ENCODE data around the gene SLC22A12.
"Not testable (repeated sequence)": the region's sequence is repeated elsewhere in the genome, so short reads cannot be mapped to it uniquely, and the experiment has no call there.

Gene SLC22A12

DNA sequence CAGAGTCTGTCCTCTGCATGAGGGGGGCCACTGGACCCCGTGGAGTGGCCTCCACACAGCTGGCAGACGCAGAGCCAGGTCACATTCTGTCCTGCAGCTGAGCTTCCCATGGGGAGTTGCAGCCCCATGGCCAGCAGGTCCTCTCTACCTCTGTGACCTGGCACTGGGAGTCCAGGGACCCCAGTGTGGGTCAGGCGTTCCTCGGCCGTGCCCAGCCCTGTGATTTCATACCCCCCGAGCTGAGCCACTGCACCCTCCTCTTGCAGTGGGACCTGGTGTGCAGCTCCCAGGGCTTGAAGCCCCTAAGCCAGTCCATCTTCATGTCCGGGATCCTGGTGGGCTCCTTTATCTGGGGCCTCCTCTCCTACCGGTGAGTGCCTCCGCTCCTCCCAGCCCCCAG is 32.2 kb upstream of the SLC22A12 start:
- Histone ChIP-seq H3K27me3 (replicated peaks in 2 of 5; ENCODE audit: control insufficient read depth in 4 of 5, insufficient read depth in 5 of 5, low read length in 4 of 5) (no peaks in the 10 kb centered on the region), H3K9me3 (ENCODE audit: control extremely low read depth in 1 of 5, control insufficient read depth in 4 of 5, insufficient read depth in 2 of 5, low read depth in 1 of 5, low read length in 4 of 5) (no peaks in the 10 kb centered on the region), H3K27ac (ENCODE audit: insufficient read depth in 1 of 2, low read depth in 1 of 2, low read length in 2 of 2, poor library complexity in 1 of 2, severe bottlenecking in 2 of 2) (no peak overlapping the region), H3K4me3 (ENCODE audit: control insufficient read depth in 1 of 7, extremely low read depth in 1 of 7, insufficient read depth in 4 of 7, low read depth in 2 of 7, low read length in 6 of 7) (no peak overlapping the region), H3K36me3 (ENCODE audit: control insufficient read depth in 4 of 4, insufficient read depth in 4 of 4, low read length in 3 of 4) (no peaks in the 10 kb centered on the region), H3K4me1 (ENCODE audit: control extremely low read depth in 1 of 4, control insufficient read depth in 4 of 4, insufficient read depth in 4 of 4, low read length in 3 of 4) (peaks cover 0 to 20% (median 17%) of the 10 kb centered on the region in 4 experiments)
- POLR2A ChIA-PET = no interaction called here
- CTCF ChIA-PET = no interaction called here
- no peak for DNase-seq
- WGBS (ENCODE audit: insufficient coverage) = 97% methylated on average over 9 of the region's 9 CpGs

DNA sequence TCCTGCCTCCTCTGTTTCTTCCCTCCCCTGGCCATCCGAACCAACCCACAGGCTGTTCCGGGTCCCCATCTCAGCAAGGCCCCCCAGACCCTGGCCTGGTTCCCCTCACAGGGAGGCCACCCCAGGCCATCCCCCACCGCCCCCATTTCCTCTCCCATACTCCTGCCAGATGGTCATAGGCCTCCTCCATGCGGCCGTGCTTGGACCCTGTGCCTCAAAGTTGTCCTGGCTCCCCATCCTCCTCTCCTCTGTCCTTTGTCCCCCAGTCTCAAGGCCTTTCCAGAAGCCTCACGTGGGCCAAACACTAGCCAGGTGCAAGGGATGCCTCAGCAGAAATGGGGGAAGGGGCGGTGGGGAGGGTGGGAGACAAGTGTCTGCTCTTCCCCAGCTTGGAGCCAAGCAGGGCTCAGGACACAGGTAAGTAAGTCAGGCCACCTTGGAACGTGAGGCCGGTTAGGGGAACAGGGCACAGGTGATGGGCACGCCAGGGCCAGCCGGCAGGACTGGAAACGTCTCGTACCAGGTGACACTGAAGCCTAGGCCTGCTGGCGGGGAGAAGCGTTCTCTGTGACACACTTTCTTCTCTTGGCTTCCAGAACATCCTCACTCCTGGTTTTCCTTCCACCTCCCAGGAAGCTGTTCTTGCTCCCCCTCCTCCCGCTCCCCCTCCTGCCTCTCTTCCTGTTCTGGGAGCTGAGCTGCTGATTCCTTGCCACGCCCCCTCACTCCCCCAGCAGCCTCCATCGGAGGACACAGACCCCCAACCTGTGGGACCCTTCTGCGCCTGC is 31.5 kb upstream of the SLC22A12 start:
- Histone ChIP-seq H3K36me3 (ENCODE audit: control insufficient read depth in 4 of 4, insufficient read depth in 4 of 4, low read length in 3 of 4) (no peaks in the 10 kb centered on the region), H3K9me3 (ENCODE audit: control extremely low read depth in 1 of 5, control insufficient read depth in 4 of 5, insufficient read depth in 2 of 5, low read depth in 1 of 5, low read length in 4 of 5) (no peaks in the 10 kb centered on the region), H3K4me3 (ENCODE audit: control insufficient read depth in 1 of 7, extremely low read depth in 1 of 7, insufficient read depth in 4 of 7, low read depth in 2 of 7, low read length in 6 of 7) (no peak overlapping the region), H3K4me1 (ENCODE audit: control extremely low read depth in 1 of 4, control insufficient read depth in 4 of 4, insufficient read depth in 4 of 4, low read length in 3 of 4) (peaks cover 0 to 13% (median 11%) of the 10 kb centered on the region in 4 experiments), H3K27ac (ENCODE audit: insufficient read depth in 1 of 2, low read depth in 1 of 2, low read length in 2 of 2, poor library complexity in 1 of 2, severe bottlenecking in 2 of 2) (no peak overlapping the region), H3K27me3 (replicated peaks in 2 of 5; ENCODE audit: control insufficient read depth in 4 of 5, insufficient read depth in 5 of 5, low read length in 4 of 5) (no peaks in the 10 kb centered on the region)
- ChIA-PET CTCF (no interaction called here), POLR2A (no interaction called here)
- whole genome bisulfite sequencing (ENCODE audit: insufficient coverage) = 98% methylated on average over 18 of the region's 19 CpGs
- no peak for DNase-seq

GRCh38 chr11:64560139-64560771 is 30.8 kb upstream of the SLC22A12 start:
- POLR2A ChIA-PET = no interaction called here
- Histone ChIP-seq H3K4me1 (ENCODE audit: control extremely low read depth in 1 of 4, control insufficient read depth in 4 of 4, insufficient read depth in 4 of 4, low read length in 3 of 4) (peaks cover 0 to 6% (median 6%) of the 10 kb centered on the region in 4 experiments), H3K9me3 (ENCODE audit: control extremely low read depth in 1 of 5, control insufficient read depth in 4 of 5, insufficient read depth in 2 of 5, low read depth in 1 of 5, low read length in 4 of 5) (no peaks in the 10 kb centered on the region), H3K27me3 (replicated peaks in 2 of 5; ENCODE audit: control insufficient read depth in 4 of 5, insufficient read depth in 5 of 5, low read length in 4 of 5) (no peaks in the 10 kb centered on the region), H3K36me3 (ENCODE audit: control insufficient read depth in 4 of 4, insufficient read depth in 4 of 4, low read length in 3 of 4) (no peaks in the 10 kb centered on the region), H3K4me3 (ENCODE audit: control insufficient read depth in 1 of 7, extremely low read depth in 1 of 7, insufficient read depth in 4 of 7, low read depth in 2 of 7, low read length in 6 of 7) (no peak overlapping the region), H3K27ac (ENCODE audit: insufficient read depth in 1 of 2, low read depth in 1 of 2, low read length in 2 of 2, poor library complexity in 1 of 2, severe bottlenecking in 2 of 2) (no peak overlapping the region)
- 98% methylated on average over 13 of the region's 15 CpGs for WGBS (ENCODE audit: insufficient coverage)
- CTCF ChIA-PET = no interaction called here
- no peak for DNase-seq

DNA sequence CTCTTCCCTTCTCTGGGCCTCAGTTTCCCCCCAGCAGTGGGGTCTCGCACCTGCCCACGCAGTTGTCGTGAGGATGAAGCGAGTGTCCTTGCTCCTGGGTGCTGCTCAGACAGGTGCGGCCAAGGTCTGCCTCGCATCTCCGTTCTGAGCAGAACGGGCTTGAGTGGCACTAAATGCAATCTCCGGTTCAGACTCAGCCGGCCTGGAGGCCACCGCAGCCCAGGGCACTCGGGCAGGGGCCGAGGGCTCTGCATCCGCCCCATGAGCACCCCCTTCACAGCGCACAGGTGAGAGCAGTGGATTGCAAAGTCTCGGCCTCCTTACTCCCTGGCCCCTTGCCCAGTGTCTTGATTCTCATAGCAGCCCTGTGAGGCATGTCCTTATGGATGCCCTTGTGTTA is 30.1 kb upstream of the SLC22A12 start:
- CTCF ChIA-PET = no interaction called here
- POLR2A ChIA-PET = no interaction called here
- H3K27me3 ChIP-seq (replicated peaks in 2 of 5; ENCODE audit: control insufficient read depth in 4 of 5, insufficient read depth in 5 of 5, low read length in 4 of 5) = no peaks in the 10 kb centered on the region

GRCh38 chr11:64561429-64561828 is 29.6 kb upstream of the SLC22A12 start:
- CTCF ChIA-PET; POLR2A ChIA-PET; H3K9me3 ChIP-seq (ENCODE audit: control extremely low read depth in 1 of 5, control insufficient read depth in 4 of 5, insufficient read depth in 2 of 5, low read depth in 1 of 5, low read length in 4 of 5); DNase-seq; H3K4me1 ChIP-seq (ENCODE audit: control extremely low read depth in 1 of 4, control insufficient read depth in 4 of 4, insufficient read depth in 4 of 4, low read length in 3 of 4); H3K27me3 ChIP-seq (replicated peaks in 2 of 5; ENCODE audit: control insufficient read depth in 4 of 5, insufficient read depth in 5 of 5, low read length in 4 of 5); H3K4me3 ChIP-seq (ENCODE audit: control insufficient read depth in 1 of 7, extremely low read depth in 1 of 7, insufficient read depth in 4 of 7, low read depth in 2 of 7, low read length in 6 of 7); H3K36me3 ChIP-seq (ENCODE audit: control insufficient read depth in 4 of 4, insufficient read depth in 4 of 4, low read length in 3 of 4); H3K27ac ChIP-seq (ENCODE audit: insufficient read depth in 1 of 2, low read depth in 1 of 2, low read length in 2 of 2, poor library complexity in 1 of 2, severe bottlenecking in 2 of 2): not testable (repeated sequence)
- WGBS (ENCODE audit: insufficient coverage) = 100% methylated on average over 1 of the region's 3 CpGs

More for the DNA sequence above, 30.1 kb upstream of the SLC22A12 start:
- peaks cover 0 to 3% (median 0%) of the 10 kb centered on the region in 4 experiments for H3K4me1 ChIP-seq (ENCODE audit: control extremely low read depth in 1 of 4, control insufficient read depth in 4 of 4, insufficient read depth in 4 of 4, low read length in 3 of 4)
- H3K4me3 ChIP-seq (ENCODE audit: control insufficient read depth in 1 of 7, extremely low read depth in 1 of 7, insufficient read depth in 4 of 7, low read depth in 2 of 7, low read length in 6 of 7) = no peak overlapping the region
- no peaks in the 10 kb centered on the region for H3K36me3 ChIP-seq (ENCODE audit: control insufficient read depth in 4 of 4, insufficient read depth in 4 of 4, low read length in 3 of 4)
- no peak overlapping the region for H3K27ac ChIP-seq (ENCODE audit: insufficient read depth in 1 of 2, low read depth in 1 of 2, low read length in 2 of 2, poor library complexity in 1 of 2, severe bottlenecking in 2 of 2)
- no peaks in the 10 kb centered on the region for H3K9me3 ChIP-seq (ENCODE audit: control extremely low read depth in 1 of 5, control insufficient read depth in 4 of 5, insufficient read depth in 2 of 5, low read depth in 1 of 5, low read length in 4 of 5)
- 97% methylated on average over 16 of the region's 16 CpGs for WGBS (ENCODE audit: insufficient coverage)
- no peak for DNase-seq

DNA sequence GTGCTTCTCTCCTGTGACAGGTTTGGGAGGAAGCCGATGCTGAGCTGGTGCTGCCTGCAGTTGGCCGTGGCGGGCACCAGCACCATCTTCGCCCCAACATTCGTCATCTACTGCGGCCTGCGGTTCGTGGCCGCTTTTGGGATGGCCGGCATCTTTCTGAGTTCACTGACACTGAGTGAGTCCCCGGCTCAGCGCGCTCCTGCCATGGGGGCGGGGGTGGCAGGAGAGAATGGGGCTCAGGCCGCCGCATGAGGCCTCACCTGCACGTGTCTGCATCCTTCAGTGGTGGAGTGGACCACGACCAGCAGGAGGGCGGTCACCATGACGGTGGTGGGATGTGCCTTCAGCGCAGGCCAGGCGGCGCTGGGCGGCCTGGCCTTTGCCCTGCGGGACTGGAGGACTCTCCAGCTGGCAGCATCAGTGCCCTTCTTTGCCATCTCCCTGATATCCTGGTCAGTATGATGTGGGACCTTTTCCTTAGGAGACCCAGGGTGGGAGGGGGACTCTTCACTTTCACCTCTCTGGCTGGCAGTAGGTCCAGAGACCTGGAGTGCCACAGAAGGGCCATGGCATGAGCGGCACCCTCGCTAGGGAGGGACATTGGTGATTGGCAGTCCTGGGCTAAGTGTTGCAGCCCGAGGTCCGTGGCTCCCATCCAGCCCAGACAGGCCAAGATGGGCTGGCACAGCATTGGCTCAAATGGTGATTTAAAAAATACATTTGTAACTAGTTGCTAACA is 28.9 kb upstream of the SLC22A12 start:
- no peaks in the 10 kb centered on the region for H3K27me3 ChIP-seq (replicated peaks in 2 of 5; ENCODE audit: control insufficient read depth in 4 of 5, insufficient read depth in 5 of 5, low read length in 4 of 5)
- DNase-seq = no peak
- H3K9me3 ChIP-seq (ENCODE audit: control extremely low read depth in 1 of 5, control insufficient read depth in 4 of 5, insufficient read depth in 2 of 5, low read depth in 1 of 5, low read length in 4 of 5) = no peaks in the 10 kb centered on the region
- ChIA-PET CTCF (no interaction called here), POLR2A (no interaction called here)
- 99% methylated on average over 25 of the region's 29 CpGs for WGBS (ENCODE audit: insufficient coverage)
- no peaks in the 10 kb centered on the region for H3K36me3 ChIP-seq (ENCODE audit: control insufficient read depth in 4 of 4, insufficient read depth in 4 of 4, low read length in 3 of 4)
- H3K4me3 ChIP-seq (ENCODE audit: control insufficient read depth in 1 of 7, extremely low read depth in 1 of 7, insufficient read depth in 4 of 7, low read depth in 2 of 7, low read length in 6 of 7) = no peak overlapping the region
- no peak overlapping the region for H3K27ac ChIP-seq (ENCODE audit: insufficient read depth in 1 of 2, low read depth in 1 of 2, low read length in 2 of 2, poor library complexity in 1 of 2, severe bottlenecking in 2 of 2)
- H3K4me1 ChIP-seq (ENCODE audit: control extremely low read depth in 1 of 4, control insufficient read depth in 4 of 4, insufficient read depth in 4 of 4, low read length in 3 of 4) = peaks cover 0 to 3% (median 0%) of the 10 kb centered on the region in 4 experiments

All from common myeloid progenitor, CD34-positive (primary cell).